ENCODE results near the gene SCGB3A2. TPM values are rescaled to one million over a fixed set of nuclear protein-coding genes. Genes with fewer than 3 reads are reported as not detected.

Gene SCGB3A2
- total RNA-seq, 2 experiments from 2014 or later = not detected

DNA sequence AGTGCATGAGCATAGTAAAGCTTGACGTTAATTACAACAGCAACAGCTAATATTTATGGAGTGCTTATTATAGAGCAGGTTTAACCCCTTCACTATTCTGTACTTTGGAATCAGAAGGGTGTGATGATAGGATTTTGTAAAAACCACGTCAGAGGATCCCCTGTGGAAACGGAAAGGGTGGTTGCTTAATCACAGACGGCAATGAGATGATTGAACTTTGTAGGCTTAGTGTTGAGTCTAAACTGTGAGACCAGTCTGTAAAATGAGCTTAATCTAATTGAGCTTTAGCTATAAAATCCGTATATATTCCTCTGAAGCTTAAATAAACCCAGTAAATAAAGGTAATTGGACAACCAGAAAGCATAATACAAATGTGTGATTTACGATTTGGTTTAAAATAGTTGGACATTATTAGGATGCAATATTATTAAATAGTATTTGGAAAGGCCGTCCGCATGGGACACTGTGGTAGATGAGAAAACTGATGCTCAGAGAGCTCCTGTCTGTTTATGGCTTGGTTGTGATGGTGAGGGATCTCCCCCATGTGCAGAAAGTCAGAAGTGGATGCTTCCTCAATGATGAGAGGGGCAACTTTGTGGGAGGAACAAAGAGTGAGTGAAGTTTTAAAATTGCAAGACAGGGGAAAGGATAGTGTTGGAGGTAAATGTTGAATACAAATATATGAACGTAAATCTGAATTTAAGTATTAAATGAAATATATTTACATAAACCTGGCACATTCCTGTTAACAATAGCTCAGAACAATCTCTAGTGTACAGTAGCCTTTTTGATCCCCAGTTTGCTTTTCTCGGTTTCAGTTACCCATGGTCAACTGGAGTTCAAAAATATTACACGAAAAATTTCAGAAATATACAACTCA lies 23.4 kb upstream of the SCGB3A2 start:
- intact Hi-C loops (cut with micrococcal nuclease; ENCODE audit: unreplicated experiment) = no loop called here
- POLR2A ChIA-PET = interaction anchor here (0.6 to 1.2 kb wide), 3 partner anchors 9 to 229 kb away, joined by 3 to 4 read pairs (median 3); no protein-coding TSS in a partner anchor
- H4K20me1 ChIP-seq (ENCODE audit: insufficient read depth, low read length) = no peaks in the 10 kb centered on the region
- no peaks in the 10 kb centered on the region for H3K9me3 ChIP-seq (ENCODE audit: low read length)
- H2AFZ ChIP-seq (ENCODE audit: low read length) = no peak overlapping the region
- H3K4me1 ChIP-seq (ENCODE audit: insufficient read depth, low read length, poor library complexity, severe bottlenecking) = no peaks in the 10 kb centered on the region
- no peak overlapping the region for H3K4me3 ChIP-seq (ENCODE audit: low read depth, low read length, poor library complexity, severe bottlenecking)
- TF ChIP-seq, protein P1, sequence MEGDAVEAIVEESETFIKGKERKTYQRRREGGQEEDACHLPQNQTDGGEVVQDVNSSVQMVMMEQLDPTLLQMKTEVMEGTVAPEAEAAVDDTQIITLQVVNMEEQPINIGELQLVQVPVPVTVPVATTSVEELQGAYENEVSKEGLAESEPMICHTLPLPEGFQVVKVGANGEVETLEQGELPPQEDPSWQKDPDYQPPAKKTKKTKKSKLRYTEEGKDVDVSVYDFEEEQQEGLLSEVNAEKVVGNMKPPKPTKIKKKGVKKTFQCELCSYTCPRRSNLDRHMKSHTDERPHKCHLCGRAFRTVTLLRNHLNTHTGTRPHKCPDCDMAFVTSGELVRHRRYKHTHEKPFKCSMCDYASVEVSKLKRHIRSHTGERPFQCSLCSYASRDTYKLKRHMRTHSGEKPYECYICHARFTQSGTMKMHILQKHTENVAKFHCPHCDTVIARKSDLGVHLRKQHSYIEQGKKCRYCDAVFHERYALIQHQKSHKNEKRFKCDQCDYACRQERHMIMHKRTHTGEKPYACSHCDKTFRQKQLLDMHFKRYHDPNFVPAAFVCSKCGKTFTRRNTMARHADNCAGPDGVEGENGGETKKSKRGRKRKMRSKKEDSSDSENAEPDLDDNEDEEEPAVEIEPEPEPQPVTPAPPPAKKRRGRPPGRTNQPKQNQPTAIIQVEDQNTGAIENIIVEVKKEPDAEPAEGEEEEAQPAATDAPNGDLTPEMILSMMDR (conservative IDR thresholded peaks at IDR 0.05; ENCODE audit: low read length) = no peak
- TF ChIP-seq EZH2phosphoT487 (IDR thresholded peaks at IDR 0.05; ENCODE audit: borderline replicate concordance, low read depth, low read length) = no peak
- H3K9me2 ChIP-seq (ENCODE audit: insufficient read depth, low read length) = no peaks in the 10 kb centered on the region
- DNase-seq (ENCODE audit: low spot score) = no peak
- no peaks in the 10 kb centered on the region for H3K36me3 ChIP-seq (ENCODE audit: insufficient read depth, low read length)
- no peaks in the 10 kb centered on the region for H3K79me2 ChIP-seq (ENCODE audit: insufficient read depth, low read depth, low read length)
- BruUV-seq (replicated peaks) = no TSS peak
- CTCF ChIA-PET (ENCODE audit: unreplicated experiment) = no interaction called here
- no peak overlapping the region for H3K27ac ChIP-seq (ENCODE audit: low read depth, low read length, poor library complexity, severe bottlenecking)
- no peak overlapping the region for H3K4me2 ChIP-seq (ENCODE audit: low read length)

DNA sequence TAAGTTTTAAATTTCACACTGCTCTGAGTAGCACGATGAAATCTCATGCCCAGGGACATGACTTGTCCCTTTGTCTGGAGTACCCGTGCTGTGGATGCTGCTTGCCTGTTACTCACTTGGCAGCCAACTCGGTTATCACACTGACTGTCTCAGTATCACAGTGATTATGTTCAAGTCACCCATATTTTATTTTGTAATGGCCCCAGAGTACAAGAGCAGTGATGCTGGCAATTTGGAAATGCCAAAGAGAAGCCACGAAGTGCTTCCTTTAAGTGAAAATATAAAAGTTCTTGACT lies 22.8 kb upstream of the SCGB3A2 start:
- TF ChIP-seq EZH2phosphoT487 (IDR thresholded peaks at IDR 0.05; ENCODE audit: borderline replicate concordance, low read depth, low read length) = no peak
- TF ChIP-seq, protein P1 (conservative IDR thresholded peaks at IDR 0.05; ENCODE audit: low read length) = no peak
- ChIA-PET POLR2A (no interaction called here), CTCF (ENCODE audit: unreplicated experiment) (no interaction called here)
- Histone ChIP-seq H3K79me2 (ENCODE audit: insufficient read depth, low read depth, low read length) (no peaks in the 10 kb centered on the region), H3K9me2 (ENCODE audit: insufficient read depth, low read length) (no peaks in the 10 kb centered on the region), H3K4me2 (ENCODE audit: low read length) (no peak overlapping the region), H2AFZ (ENCODE audit: low read length) (no peak overlapping the region), H3K4me1 (ENCODE audit: insufficient read depth, low read length, poor library complexity, severe bottlenecking) (no peaks in the 10 kb centered on the region), H3K27ac (ENCODE audit: low read depth, low read length, poor library complexity, severe bottlenecking) (no peak overlapping the region), H3K4me3 (ENCODE audit: low read depth, low read length, poor library complexity, severe bottlenecking) (no peak overlapping the region), H4K20me1 (ENCODE audit: insufficient read depth, low read length) (no peaks in the 10 kb centered on the region), H3K9me3 (ENCODE audit: low read length) (no peaks in the 10 kb centered on the region), H3K36me3 (ENCODE audit: insufficient read depth, low read length) (no peaks in the 10 kb centered on the region)
- intact Hi-C loops (cut with micrococcal nuclease; ENCODE audit: unreplicated experiment) = no loop called here
- BruUV-seq (replicated peaks) = no TSS peak
- DNase-seq (ENCODE audit: low spot score) = no peak

DNA sequence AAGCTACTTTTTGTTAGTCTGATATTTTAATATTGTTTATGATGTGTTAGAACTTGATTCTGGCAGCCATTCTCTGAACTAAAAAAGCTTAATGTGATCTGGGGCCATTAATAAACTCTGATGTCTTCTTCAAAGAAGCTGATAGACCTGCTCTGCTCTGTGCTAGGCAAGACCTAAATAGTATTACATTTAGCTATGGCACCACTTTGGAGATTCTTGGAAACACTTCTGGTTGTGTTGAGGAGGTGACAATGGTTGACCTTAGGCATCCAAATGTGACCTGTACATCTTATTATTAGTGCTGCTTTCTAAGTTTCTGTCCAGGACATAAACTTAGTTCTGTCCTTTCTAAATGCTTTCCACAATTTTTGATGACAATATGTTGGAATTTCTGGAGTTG lies 21.7 kb upstream of the SCGB3A2 start:
- ChIA-PET POLR2A (no interaction called here), CTCF (ENCODE audit: unreplicated experiment) (no interaction called here)
- BruUV-seq (replicated peaks) = no TSS peak
- no peak overlapping the region for H3K4me2 ChIP-seq (ENCODE audit: low read length)
- TF ChIP-seq EZH2phosphoT487 (IDR thresholded peaks at IDR 0.05; ENCODE audit: borderline replicate concordance, low read depth, low read length) = no peak
- TF ChIP-seq, protein P1 (conservative IDR thresholded peaks at IDR 0.05; ENCODE audit: low read length) = no peak
- no peaks in the 10 kb centered on the region for H4K20me1 ChIP-seq (ENCODE audit: insufficient read depth, low read length)
- H3K27ac ChIP-seq (ENCODE audit: low read depth, low read length, poor library complexity, severe bottlenecking) = no peak overlapping the region
- no peaks in the 10 kb centered on the region for H3K4me1 ChIP-seq (ENCODE audit: insufficient read depth, low read length, poor library complexity, severe bottlenecking)
- no peaks in the 10 kb centered on the region for H3K9me2 ChIP-seq (ENCODE audit: insufficient read depth, low read length)
- no peaks in the 10 kb centered on the region for H3K79me2 ChIP-seq (ENCODE audit: insufficient read depth, low read depth, low read length)
- no peaks in the 10 kb centered on the region for H3K36me3 ChIP-seq (ENCODE audit: insufficient read depth, low read length)
- no peak overlapping the region for H3K4me3 ChIP-seq (ENCODE audit: low read depth, low read length, poor library complexity, severe bottlenecking)
- H2AFZ ChIP-seq (ENCODE audit: low read length) = no peak overlapping the region
- H3K9me3 ChIP-seq (ENCODE audit: low read length) = no peaks in the 10 kb centered on the region
- intact Hi-C loops (cut with micrococcal nuclease; ENCODE audit: unreplicated experiment) = no loop called here
- no peak for DNase-seq (ENCODE audit: low spot score)
